HepG2 (cell line): Measurements from ENCODE around the gene KLHL40. TPM values are rescaled to one million over a fixed set of nuclear protein-coding genes. Genes with fewer than 3 reads are reported as not detected.

Experiments used
- ATF4 ChIP-seq, 2 experiments: fragments of 450-650 bp in 1 of 2; sonication (generic) in 1 of 2; formaldehyde crosslinking; IDR thresholded peaks; 2 replicates each; pipeline versions ENCODE4 v1.5.0 to v1.8.0; 2020 to 2022; ENCODE audit warnings: mild to moderate bottlenecking in 1 of 2, missing genetic modification reagents in 1 of 2
- CBX5 ChIP-seq: sonication (generic); formaldehyde crosslinking; IDR thresholded peaks from 2 replicates; pipeline ENCODE4 v1.4.0; 2020; ENCODE audit warnings: missing genetic modification reagents, borderline replicate concordance
- HNRNPH1 ChIP-seq: fragments of 200-400 bp; formaldehyde crosslinking; optimal IDR thresholded peaks from 2 replicates; pipeline ENCODE3; 2017; ENCODE audit warnings: mild to moderate bottlenecking, low read depth, low read length
- JARID2 ChIP-seq: sonication (generic); formaldehyde crosslinking; IDR thresholded peaks from 2 replicates; pipeline ENCODE4 v1.8.1; 2023; ENCODE audit warnings: missing genetic modification reagents, inconsistent platforms; ENCODE audit not compliant: insufficient replicate concordance
- SALL2 ChIP-seq: sonication (generic); formaldehyde crosslinking; IDR thresholded peaks from 2 replicates; pipeline ENCODE4 v1.8.1; 2023; ENCODE audit warnings: mild to moderate bottlenecking, missing genetic modification reagents, inconsistent platforms
- SMAD9 ChIP-seq: sonication (generic); formaldehyde crosslinking; IDR thresholded peaks from 2 replicates; pipeline ENCODE4 v1.5.1; 2020; ENCODE audit warnings: mild to moderate bottlenecking, missing genetic modification reagents
- STAT5B ChIP-seq: sonication (generic); formaldehyde crosslinking; IDR thresholded peaks from 2 replicates; pipeline ENCODE4 v1.4.0; 2020; ENCODE audit warnings: missing genetic modification reagents
- TEAD3 ChIP-seq: optimal IDR thresholded peaks from 2 replicates; pipeline ENCODE3; 2016; ENCODE audit warnings: borderline replicate concordance
- TEF ChIP-seq: sonication (generic); formaldehyde crosslinking; IDR thresholded peaks from 2 replicates; pipeline ENCODE4 v1.5.0; 2020; ENCODE audit warnings: missing genetic modification reagents
- ZBTB42 ChIP-seq: sonication (generic); formaldehyde crosslinking; IDR thresholded peaks from 2 replicates; pipeline ENCODE4 v1.5.0; 2020; ENCODE audit warnings: mild to moderate bottlenecking, missing genetic modification reagents
- ZNF18 ChIP-seq: sonication (generic); formaldehyde crosslinking; IDR thresholded peaks from 2 replicates; pipeline ENCODE4 v1.8.0; 2022; ENCODE audit warnings: mild to moderate bottlenecking, missing genetic modification reagents; ENCODE audit not compliant: insufficient replicate concordance
- ZNF280D ChIP-seq: sonication (generic); formaldehyde crosslinking; IDR thresholded peaks from 2 replicates; pipeline ENCODE4 v1.5.1; 2020; ENCODE audit warnings: mild to moderate bottlenecking, missing genetic modification reagents
- ZNF331 ChIP-seq: sonication (generic); formaldehyde crosslinking; IDR thresholded peaks from 2 replicates; pipeline ENCODE4 v1.4.0; 2020; ENCODE audit warnings: missing genetic modification reagents
- ZNF468 ChIP-seq: sonication (generic); formaldehyde crosslinking; IDR thresholded peaks from 2 replicates; pipeline ENCODE4 v1.8.0; 2022; ENCODE audit warnings: mild to moderate bottlenecking, moderate library complexity, missing genetic modification reagents
- ZNF629 ChIP-seq: sonication (generic); formaldehyde crosslinking; conservative IDR thresholded peaks from 2 replicates; pipeline ENCODE4 v1.5.0; 2020; ENCODE audit warnings: missing genetic modification reagents
- ZNF781 ChIP-seq: sonication (generic); formaldehyde crosslinking; IDR thresholded peaks from 2 replicates; pipeline ENCODE4 v1.5.1; 2020; ENCODE audit warnings: borderline replicate concordance, mild to moderate bottlenecking, missing genetic modification reagents; ENCODE audit errors: not compliant biosample characterization
- ZNF788 ChIP-seq: sonication (generic); formaldehyde crosslinking; IDR thresholded peaks from 2 replicates; pipeline ENCODE4 v1.5.0; 2020; ENCODE audit warnings: mild to moderate bottlenecking, missing genetic modification reagents, borderline replicate concordance
- ZSCAN29 ChIP-seq: sonication (generic); formaldehyde crosslinking; conservative IDR thresholded peaks from 2 replicates; pipeline ENCODE4 v1.4.0; 2020; ENCODE audit warnings: mild to moderate bottlenecking, missing genetic modification reagents
- polyA plus RNA-seq, 8 experiments: library from polyadenylated mRNA; depleted of rRNA in 3 of 8; stranded (reverse) in 7 of 8; unstranded in 1 of 8; fragments of >200 nt; fragmentation: Illumina TruSeq in 4 of 8; extraction: Trizol in 4 of 8; gene quantifications; 2 replicates each; pipeline versions ENCODE4 v1.2.1 to v1.2.3, GENCODE V29; 2011 to 2016; ENCODE audit warnings: low read depth in 4 of 8, missing spikeins in 1 of 8, mixed read lengths in 1 of 8; ENCODE audit not compliant: insufficient read depth in 1 of 8
- total RNA-seq, 5 experiments: library from RNA; depleted of rRNA; stranded (reverse); fragments of >200 nt; fragmentation: Illumina TruSeq; extraction: Trizol; gene quantifications; 2 replicates each; pipeline ENCODE4 v1.2.3, GENCODE V29; 2016; ENCODE audit warnings: low read depth in 1 of 5

The KLHL40 gene
- total and polyA plus RNA-seq, 2 of the 13 experiments (the other 11 are each of a cell fraction or from before 2014, with no cell fraction given): not detected

GRCh38 chr3:42701371-42702065 is 16.2 kb downstream of the KLHL40 start (continued):
- no peak for TF ChIP-seq ZNF18 (CRISPR knock-in tag)
- TF ChIP-seq ZNF468: no peak
- peak; percentile 93 for TF ChIP-seq ZNF331
- TF ChIP-seq HNRNPH1: no peak
- peak; percentile 78 for TF ChIP-seq TEF (CRISPR knock-in tag)
- 0 out of 2 replicates have a peak, but pooled peaks have one; percentile 65 for TF ChIP-seq STAT5B (CRISPR knock-in tag)
- TF ChIP-seq ZNF788 (CRISPR knock-in tag): peak; percentile 65; the same call in 1 of the 2 replicates
- TF ChIP-seq CBX5: 0 out of 2 replicates have a peak, but pooled peaks have one; percentile 51
- TF ChIP-seq JARID2 (CRISPR knock-in tag): no peak
- peak; percentile 55 for TF ChIP-seq TEAD3
- TF ChIP-seq ZSCAN29 (CRISPR knock-in tag): no peak
- peak; percentile 85 for TF ChIP-seq ZNF280D (CRISPR knock-in tag)
- peak; percentile 83; the same call in 1 of the 2 replicates for TF ChIP-seq SMAD9 (CRISPR knock-in tag)
- TF ChIP-seq ATF4 (CRISPR knock-in tag; IDR thresholded peaks at IDR 0.05): 0 out of 4 replicates have a peak, but pooled peaks of 1 of the 2 experiments have one; percentile 32
- 0 out of 2 replicates have a peak, but pooled peaks have one; percentile 43 for TF ChIP-seq ZBTB42 (CRISPR knock-in tag)
- peak; percentile 90 for TF ChIP-seq SALL2 (CRISPR knock-in tag)
- 0 out of 2 replicates have a peak, but pooled peaks have one; percentile 16 for TF ChIP-seq ZNF629
- TF ChIP-seq ZNF781: peak; percentile 74
